ENCODE data around the gene ESRP2.

The ESRP2 gene

DNA sequence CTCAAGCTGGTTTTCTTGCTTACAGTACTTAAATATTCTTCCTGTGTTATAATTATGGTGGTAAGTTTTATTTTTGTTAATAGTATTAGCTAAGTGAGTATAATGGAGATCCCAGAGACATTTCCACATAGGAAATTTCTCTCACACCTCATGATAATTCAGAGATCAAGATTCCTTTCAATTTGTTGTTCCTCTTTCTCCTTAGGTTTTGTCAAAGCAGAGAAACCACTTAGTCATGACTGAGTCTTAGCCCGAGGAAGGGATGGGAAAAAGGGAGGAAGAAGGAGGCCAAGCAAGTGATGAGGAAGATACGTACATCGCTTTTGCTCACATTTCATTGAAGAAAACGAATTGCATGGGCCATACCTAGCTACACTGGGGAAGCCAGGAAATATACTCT lies 18.4 kb downstream of the ESRP2 start:
- no peak for DNase-seq (ENCODE audit: low spot score)

DNA sequence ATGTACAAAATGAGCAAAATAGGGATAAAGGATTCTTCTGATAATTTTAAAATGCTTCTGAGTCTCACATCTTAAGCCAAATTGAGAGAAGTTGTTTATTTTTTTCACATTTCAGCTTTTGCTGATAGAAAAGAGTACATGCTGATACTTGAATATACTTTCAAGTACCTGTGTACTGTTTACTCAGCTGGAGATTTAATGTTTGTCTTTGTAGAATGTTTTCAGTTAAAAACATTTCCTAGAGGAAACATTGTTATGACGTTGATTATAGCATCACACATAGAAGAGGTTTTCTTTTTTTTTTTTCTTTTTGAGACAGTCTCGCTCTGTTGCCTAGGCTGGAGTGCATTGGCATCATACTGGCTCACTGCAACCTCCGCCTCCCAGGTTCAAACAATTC lies 19.7 kb downstream of the ESRP2 start:
- no peak for DNase-seq (ENCODE audit: low spot score)

- no peak for DNase-seq (ENCODE audit: low spot score)
These were observed 20.6 kb downstream of the ESRP2 start for GRCh38 chr16:68215302-68215701.

DNA sequence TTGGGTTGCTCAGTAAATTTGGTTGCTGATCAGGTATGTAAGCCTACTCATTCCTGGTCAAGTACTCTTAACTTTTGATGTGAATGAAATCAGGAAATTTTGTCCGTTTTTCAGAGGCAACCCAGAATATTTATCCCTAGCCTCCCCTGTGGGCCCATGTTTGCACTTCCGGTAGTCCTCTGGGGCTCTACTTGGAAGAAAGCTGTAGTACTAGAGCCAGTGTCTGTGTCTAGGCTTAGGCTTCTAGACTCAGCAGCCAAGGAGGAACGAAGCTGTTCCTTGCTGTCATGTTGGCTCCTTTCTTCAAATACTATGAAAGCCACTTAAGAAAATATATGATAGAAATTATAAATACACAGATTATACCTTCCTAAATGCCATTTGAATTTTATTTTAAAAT lies 21.2 kb downstream of the ESRP2 start:
- no peak for DNase-seq (ENCODE audit: low spot score)

- no peak for DNase-seq (ENCODE audit: low spot score)
These were observed 29.7 kb downstream of the ESRP2 start for GRCh38 chr16:68206245-68206644.

DNA sequence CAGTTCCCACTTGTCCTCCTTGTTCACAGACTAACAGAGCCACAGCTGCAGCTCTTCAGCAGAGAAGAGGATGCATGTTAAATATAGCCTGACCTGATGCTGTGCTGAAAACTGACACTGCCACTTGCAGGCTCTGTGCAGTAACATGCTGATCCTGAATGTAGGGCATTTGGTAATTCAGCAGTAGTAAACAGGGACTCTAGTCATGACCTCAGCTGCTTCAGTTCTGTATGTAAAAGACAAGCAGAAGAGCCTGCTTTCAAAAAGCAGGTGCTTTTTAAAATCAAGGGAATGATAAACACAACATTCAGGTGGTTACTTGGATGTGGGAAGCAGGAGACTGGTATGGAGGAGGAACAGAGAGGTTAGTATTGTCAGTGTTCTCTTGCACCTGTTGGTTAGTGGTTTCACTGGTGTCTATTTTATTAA lies 33.8 kb downstream of the ESRP2 start:
- DNase-seq (ENCODE audit: low spot score): no peak

- no peak for DNase-seq (ENCODE audit: low spot score)
These were observed 35.7 kb downstream of the ESRP2 start for GRCh38 chr16:68200088-68200783.

- DNase-seq (ENCODE audit: low spot score): no peak
These were observed 38.7 kb downstream of the ESRP2 start for GRCh38 chr16:68197250-68197649.

DNA sequence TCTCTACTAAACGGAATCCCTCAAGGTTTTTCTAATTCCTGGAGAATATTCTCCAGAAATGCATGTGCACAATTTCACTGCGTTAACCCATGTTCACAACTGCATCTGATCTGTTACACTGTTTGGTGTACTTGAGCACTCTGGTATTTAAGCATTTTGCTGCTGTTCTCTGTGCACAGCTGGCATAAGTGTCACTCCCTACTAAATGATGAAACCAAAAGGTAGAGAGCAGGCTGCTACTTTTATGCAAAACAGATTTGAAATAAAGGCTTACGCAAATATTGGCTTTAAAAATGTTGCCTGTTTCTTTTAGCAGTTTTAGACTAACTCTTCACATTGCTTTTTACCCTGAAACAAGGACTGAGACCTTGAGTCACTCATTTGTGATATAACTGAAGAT lies 41.7 kb downstream of the ESRP2 start:
- DNase-seq (ENCODE audit: low spot score): no peak

DNA sequence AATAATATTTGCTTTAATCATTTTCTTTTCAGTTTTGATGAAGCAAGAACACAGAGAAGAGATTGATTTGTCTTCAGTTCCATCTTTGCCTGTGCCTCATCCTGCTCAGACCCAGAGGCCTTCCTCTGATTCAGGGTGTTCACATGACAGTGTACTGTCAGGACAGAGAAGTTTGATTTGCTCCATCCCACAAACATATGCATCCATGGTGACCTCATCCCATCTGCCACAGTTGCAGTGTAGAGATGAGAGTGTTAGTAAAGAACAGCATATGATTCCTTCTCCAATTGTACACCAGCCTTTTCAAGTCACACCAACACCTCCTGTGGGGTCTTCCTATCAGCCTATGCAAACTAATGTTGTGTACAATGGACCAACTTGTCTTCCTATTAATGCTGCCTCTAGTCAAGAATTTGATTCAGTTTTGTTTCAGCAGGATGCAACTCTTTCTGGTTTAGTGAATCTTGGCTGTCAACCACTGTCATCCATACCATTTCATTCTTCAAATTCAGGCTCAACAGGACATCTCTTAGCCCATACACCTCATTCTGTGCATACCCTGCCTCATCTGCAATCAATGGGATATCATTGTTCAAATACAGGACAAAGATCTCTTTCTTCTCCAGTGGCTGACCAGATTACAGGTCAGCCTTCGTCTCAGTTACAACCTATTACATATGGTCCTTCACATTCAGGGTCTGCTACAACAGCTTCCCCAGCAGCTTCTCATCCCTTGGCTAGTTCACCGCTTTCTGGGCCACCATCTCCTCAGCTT lies 45.0 kb downstream of the ESRP2 start:
- no peak for DNase-seq (ENCODE audit: low spot score)

- no peak for DNase-seq (ENCODE audit: low spot score)
These were observed 45.8 kb downstream of the ESRP2 start for GRCh38 chr16:68190081-68190480.

GRCh38 chr16:68188170-68188569 lies 47.8 kb downstream of the ESRP2 start:
- DNase-seq (ENCODE audit: low spot score): no peak

DNA sequence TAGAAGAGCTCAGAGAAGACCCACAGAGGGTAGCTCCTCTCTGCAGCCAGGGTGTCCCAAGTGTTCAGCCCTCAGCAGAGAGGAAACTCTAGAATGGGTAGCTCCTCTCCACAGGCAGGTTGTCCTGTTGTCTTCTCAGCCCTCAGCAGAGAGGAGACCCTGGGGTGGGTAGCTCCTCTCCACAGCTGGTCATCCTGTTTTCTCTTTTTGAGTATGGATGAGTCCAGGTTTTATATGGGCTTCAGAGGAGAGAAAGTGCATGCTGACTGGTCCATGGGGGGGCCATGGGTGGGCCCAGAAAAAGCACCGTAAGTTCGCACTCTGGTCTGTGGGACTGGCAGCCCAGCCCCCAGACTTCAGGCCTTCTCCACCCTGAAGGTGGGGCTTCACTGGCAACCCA lies 48.4 kb downstream of the ESRP2 start:
- no peak for DNase-seq (ENCODE audit: low spot score)

- no peak for DNase-seq (ENCODE audit: low spot score)
These were observed 49.0 kb downstream of the ESRP2 start for GRCh38 chr16:68186877-68187276.

- DNase-seq (ENCODE audit: low spot score): no peak
These were observed 52.9 kb downstream of the ESRP2 start for GRCh38 chr16:68183046-68183445.

- no peak for DNase-seq (ENCODE audit: low spot score)
These were observed 56.1 kb downstream of the ESRP2 start for GRCh38 chr16:68179855-68180254.

DNA sequence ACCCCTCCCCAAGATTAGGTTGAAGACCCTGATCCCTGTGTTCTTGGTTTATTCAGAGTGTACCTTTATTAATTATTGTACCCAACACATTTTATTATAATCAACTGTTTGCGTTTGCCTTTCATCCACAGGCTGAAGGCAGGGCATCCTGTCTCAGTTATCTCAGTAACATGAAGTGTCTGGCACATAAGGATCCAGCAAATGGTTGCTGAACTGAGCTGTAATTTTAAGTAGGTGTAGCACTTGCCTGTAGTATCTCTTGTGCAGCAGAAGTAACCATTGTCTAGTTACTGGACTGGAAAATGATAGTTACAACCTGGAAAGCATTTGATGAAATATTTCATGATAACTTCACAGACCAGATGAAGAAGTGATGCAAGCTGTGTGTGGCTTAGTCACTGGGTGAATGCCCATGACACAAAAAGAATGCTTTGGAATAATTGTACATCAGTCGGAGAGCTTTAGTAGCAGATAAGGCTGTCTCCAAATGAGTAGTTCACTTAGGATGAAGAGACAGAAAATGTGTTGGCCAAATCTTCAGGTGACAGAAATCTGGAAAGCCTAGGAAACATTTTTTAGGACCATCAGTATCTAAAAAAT lies 56.6 kb downstream of the ESRP2 start:
- DNase-seq (ENCODE audit: low spot score): no peak
